Activated CD4-positive, CD25-positive, alpha-beta regulatory T cell treated with anti-CD3 and anti-CD28 coated beads, Interleukin-2, amount 50 U/mL, for 16 hours (primary cell): ENCODE data around the gene SCYL1.
"Not testable (repeated sequence)": the region's sequence is repeated elsewhere in the genome, so short reads cannot be mapped to it uniquely, and the experiment has no call there.

Source experiments
- DNase-seq: peaks from one replicate; pipeline ENCODE4 v3.0.0-alpha.2; 2020; ENCODE audit warnings: low read depth, low spot score

Gene SCYL1

DNA sequence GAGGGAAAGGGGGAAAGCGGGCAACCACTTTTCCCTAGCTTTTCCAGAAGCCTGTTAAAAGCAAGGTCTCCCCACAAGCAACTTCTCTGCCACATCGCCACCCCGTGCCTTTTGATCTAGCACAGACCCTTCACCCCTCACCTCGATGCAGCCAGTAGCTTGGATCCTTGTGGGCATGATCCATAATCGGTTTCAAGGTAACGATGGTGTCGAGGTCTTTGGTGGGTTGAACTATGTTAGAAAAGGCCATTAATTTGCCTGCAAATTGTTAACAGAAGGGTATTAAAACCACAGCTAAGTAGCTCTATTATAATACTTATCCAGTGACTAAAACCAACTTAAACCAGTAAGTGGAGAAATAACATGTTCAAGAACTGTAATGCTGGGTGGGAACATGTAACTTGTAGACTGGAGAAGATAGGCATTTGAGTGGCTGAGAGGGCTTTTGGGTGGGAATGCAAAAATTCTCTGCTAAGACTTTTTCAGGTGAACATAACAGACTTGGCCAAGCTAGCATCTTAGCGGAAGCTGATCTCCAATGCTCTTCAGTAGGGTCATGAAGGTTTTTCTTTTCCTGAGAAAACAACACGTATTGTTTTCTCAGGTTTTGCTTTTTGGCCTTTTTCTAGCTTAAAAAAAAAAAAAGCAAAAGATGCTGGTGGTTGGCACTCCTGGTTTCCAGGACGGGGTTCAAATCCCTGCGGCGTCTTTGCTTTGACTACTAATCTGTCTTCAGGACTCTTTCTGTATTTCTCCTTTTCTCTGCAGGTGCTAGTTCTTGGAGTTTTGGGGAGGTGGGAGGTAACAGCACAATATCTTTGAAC is 19.2 kb upstream of the SCYL1 start:
- no peak for DNase-seq

- DNase-seq = no peak
Measured at GRCh38 chr11:65506290-65506771, 18.6 kb upstream of the SCYL1 start.

DNA sequence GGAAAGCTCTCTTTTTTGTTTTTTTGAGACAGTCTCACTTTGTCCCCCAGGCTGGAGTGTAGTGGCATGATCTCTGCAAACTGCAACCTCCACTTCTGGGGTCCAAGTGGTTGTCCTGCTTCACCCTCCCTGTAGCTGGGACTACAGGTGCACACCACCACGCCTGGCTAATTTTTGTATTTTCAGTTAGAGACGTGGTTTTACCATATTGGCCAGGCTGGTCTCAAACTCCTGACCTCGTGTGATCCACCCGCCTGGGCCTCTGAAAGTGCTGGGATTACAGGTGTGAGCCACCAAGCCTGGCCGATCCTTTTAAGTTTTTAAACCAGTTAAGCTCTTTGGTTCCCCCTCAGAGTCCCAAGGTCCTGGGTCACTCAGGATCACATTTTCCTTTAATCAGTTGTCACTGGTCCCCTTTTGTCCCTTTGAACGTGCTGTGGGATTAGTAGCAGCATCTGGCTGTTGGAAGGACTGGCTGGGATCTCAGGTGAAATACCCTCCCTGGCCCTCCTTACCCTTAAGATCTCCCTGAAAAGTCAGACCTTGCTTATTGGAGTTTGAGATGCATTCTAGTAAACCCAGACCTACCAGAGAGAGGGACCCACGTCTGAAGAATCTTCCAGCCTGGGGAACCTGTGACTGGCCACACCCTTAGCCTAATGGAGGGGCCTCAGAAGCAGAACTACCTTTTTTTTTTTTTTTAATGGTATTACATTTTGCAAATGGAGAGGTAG is 17.9 kb upstream of the SCYL1 start:
- no peak for DNase-seq

GRCh38 chr11:65512311-65512710 is 12.6 kb upstream of the SCYL1 start:
- DNase-seq = not testable (repeated sequence)

- no peak for DNase-seq
Measured at GRCh38 chr11:65516135-65516968, 8.5 kb upstream of the SCYL1 start.

DNA sequence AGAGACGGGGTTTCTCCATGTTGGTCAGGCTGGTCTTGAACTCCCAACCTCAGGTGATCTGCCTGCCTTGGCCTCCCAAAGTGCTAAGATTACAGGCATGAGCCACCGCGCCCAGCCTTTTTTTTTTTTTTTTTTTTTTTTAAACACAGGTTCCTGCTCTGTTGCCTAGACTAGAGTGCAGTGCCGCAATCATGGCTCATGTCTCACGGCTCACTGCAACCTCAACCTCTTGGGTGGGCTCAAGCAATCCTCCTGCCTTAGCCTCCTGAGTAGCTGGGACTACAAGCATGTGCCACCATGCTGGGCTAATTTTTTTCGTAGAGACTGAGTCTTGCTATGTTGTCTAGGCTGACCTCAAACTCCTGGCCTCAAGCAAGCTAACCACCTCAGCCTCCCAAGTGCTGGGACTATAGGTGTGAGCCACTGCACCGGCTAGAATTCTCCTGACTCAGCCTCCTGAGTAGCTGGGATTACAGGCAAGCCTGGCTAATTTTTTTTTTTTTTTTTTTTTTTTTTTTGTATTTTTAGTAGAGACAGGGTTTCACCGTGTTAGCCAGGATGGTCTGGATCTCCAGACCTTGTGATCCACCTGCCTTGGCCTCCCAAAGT is 5.8 kb upstream of the SCYL1 start:
- DNase-seq = not testable (repeated sequence)

DNA sequence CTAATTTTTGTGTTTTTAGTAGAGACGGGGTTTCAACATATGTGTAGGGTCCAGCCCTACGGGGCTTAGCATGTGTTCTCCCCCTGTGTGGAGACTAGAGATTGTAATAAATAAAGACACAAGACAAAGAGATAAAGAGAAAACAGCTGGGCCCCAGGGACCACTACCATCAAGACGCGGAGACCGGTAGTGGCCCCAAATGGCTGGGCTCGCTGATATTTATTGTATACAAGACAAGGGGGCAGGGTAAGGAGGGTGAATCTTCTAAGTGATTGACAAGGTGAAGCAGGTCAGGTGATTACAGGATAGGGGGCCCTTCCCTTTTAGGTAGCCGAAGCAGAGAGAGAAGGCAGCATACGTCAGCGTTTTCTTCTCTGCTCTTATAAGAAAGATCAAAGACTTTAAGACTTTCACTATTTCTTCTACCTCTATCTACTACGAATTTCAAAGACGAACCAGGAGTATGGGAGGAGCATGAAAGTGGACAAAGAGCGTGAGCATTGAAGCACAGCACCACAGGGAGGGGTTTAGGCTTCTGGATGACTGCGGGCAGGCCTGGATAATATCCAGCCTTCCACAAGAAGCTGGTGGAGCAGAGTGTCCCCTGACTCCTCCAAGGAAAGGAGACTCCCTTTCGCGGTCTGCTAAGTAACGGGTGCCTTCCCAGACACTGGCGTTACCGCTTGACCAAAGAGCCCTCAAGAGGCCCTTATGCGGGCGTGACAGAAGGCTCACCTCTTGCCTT is 2.9 kb upstream of the SCYL1 start:
- DNase-seq = not testable (repeated sequence)

- DNase-seq = not testable (repeated sequence)
Measured at GRCh38 chr11:65522718-65523630, 1.9 kb upstream of the SCYL1 start.

GRCh38 chr11:65523631-65523968 is 1.3 kb upstream of the SCYL1 start:
- DNase-seq = not testable (repeated sequence)

GRCh38 chr11:65524014-65524740 is 706 bp upstream of the SCYL1 start:
- no peak for DNase-seq

GRCh38 chr11:65525546-65526480 is 930 bp downstream of the SCYL1 start:
- DNase-seq = no peak

GRCh38 chr11:65526744-65527143 is 1.9 kb downstream of the SCYL1 start:
- DNase-seq = no peak

DNA sequence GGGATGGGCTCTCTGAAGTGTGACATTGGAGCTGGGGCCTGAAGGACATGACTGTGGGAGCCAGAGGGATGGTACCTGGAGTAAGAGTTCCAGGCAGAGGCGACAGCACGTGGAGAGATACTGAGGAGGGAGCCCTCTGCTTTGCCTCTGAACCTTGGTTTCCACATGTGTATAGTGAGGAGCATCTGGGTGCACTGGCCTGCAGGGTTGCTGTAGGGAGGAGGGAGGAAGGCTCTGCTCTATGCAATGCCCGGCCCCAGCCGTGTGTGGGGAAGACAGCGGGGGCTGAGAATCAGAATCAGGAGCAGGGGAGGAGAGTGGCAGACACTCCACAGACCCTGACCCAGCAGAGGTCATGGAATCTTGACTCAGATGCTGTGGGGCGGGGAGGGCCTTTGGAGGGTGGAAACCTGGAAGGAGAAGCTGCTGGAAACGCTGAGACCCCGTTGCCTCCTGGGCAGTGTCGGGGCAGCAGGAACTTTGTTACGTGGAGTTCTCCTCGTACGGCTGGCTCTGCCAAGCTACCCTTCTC is 4.0 kb downstream of the SCYL1 start:
- DNase-seq = no peak

DNA sequence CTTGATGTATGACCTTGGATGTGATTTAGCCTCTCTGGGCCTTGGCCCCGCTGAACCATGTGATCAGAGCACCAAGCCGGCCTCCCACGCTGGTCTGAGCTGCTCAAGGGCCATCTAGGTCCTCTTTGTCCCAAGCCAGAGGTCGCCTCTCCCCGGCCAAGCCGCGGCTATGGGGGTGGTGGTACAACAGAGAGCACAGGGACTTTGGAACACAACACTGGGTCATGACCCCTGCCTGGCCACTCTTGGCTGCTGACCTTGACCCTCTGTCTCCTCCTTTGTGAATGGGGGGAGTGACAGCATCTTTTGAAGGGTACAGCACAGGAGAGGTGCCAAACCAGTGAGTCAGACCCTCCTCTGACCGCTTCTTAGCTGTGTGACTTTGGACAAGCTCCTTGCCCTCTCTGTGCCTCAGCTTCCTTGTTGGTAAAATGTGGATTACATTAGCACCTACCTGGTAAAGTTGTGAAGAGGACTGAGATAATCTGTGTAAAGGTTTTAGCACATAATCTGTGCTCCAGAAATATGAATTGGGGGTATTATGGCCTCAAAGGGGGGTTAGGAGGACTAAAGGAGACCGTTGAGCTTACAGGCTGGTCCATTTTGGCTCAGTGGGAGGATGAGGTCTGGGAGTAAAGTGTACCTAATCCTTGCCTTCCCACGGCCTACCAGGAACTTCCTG is 4.7 kb downstream of the SCYL1 start:
- no peak for DNase-seq

- no peak for DNase-seq
Measured at GRCh38 chr11:65530157-65530496, 5.2 kb downstream of the SCYL1 start.

- no peak for DNase-seq
Measured at GRCh38 chr11:65532388-65533064, 7.6 kb downstream of the SCYL1 start.

DNA sequence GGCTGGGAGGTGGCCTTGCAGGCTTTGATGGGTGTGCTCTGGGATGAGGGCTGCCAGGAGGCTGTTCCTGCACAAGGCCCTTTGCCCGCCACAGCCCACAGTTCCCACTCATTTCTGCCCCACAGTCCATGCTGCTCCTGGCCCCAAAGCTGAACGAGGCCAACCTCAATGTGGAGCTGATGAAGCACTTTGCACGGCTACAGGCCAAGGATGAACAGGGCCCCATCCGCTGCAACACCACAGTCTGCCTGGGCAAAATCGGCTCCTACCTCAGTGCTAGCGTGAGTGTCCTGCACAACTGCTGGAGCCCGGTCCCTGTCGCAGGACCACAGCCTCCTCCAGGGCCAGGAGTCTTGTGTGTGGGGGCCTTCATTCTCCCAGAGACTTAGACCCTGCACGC is 10.2 kb downstream of the SCYL1 start:
- no peak for DNase-seq
